NCI-H510A (cell line): ENCODE measurements around the gene EMD.

Experiments used
- DNase-seq: peaks from one replicate; lab custom pipeline; 2025; lab: John Stamatoyannopoulos, UW

Gene EMD

GRCh38 chrX:154419189-154419588 is 40.1 kb downstream of the EMD start:
- no peak for DNase-seq

DNA sequence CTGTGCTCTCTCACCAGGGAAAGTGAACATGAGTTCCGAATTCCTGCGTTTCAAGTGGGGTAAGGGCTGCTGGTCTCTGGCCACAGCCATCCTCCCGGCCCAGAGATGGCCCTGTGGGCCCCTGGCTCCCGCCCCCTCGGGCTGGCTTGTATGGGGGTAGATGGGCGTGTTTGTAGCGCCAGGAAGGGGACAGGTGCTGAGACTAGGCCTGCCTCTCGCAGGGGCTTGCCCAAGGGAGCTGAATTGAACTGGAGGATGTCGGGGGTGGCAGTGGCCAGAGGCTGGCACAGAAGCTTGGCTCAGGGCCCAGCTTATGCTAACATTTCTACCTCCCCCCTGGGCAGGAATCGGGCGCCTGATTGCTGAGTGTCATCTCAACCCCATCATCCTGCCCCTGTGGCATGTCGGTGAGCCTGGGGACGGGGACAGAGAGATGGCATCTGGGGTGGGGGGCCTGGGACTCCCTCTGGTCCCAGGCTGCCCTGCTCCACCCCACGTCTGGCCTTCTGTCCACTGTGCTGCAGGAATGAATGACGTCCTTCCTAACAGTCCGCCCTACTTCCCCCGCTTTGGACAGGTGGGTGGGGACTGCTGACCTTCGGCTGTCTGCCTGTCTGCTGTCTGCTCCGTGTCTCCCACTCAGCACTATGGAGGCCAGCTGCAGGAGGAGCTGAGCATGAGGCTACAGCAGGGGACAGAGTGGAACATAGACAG is 40.8 kb downstream of the EMD start:
- no peak for DNase-seq

DNA sequence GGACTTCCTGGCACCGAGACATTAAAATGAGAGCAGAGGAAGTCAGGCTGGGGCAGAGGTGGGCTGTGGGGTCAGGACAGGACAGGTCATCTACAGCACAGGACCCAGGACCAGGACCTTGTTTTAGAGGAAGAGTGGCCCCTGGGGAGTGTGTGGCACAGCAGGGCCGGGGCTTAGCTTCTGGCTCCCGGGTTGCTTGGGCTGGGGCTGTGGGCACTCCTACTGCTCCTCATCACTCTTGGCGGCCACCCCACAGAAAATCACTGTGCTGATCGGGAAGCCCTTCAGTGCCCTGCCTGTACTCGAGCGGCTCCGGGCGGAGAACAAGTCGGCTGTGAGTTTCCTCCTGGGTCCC is 41.3 kb downstream of the EMD start:
- no peak for DNase-seq

- no peak for DNase-seq
Measured at GRCh38 chrX:154426916-154427770, 48.0 kb downstream of the EMD start.

- DNase-seq = peak; percentile 84
Measured at GRCh38 chrX:154428176-154429171, 49.4 kb downstream of the EMD start, which contains the start of gene ATP6AP1. Gene ATP6AP1 (plus strand): TSS chrX:154428677. CDS start chrX:154428693, 16 bp downstream.

GRCh38 chrX:154429711-154430110 is 50.6 kb downstream of the EMD start:
- DNase-seq = no peak

DNA sequence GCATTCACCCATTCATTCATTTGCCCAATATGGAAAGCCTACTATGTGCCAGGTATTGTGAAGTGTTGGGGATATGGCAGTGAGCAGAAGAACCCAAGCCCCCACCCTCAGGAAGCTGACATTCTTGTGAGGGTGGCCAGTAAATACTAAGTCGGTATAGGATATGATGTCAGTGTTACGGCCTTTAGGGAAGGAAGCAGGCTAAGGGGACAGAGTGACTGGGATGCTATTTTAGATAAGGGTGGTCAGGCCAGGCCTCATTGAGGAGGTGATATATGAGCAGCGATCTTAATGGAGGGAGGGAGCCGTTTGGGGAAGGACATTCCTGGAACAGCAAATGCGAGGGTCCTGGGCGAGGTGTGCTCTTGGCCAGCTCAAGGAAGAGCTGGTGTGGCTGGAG is 51.4 kb downstream of the EMD start:
- no peak for DNase-seq

GRCh38 chrX:154430916-154431315 is 51.8 kb downstream of the EMD start:
- DNase-seq = no peak
